ENCODE data around the gene SCFD1. TPM values are rescaled to one million over a fixed set of nuclear protein-coding genes. Genes with fewer than 3 reads are reported as not detected.

SCFD1 gene
- total RNA-seq, 1 experiment from 2014 or later = 108 TPM

- DNase-seq (ENCODE audit: extremely low read depth, low read depth) = peak; percentile 64
Measured at GRCh38 chr14:30751646-30752416, 129.7 kb downstream of the SCFD1 start.

GRCh38 chr14:30753452-30753851 lies 131.3 kb downstream of the SCFD1 start:
- DNase-seq (ENCODE audit: extremely low read depth, low read depth) = no peak

GRCh38 chr14:30754778-30755177 lies 132.7 kb downstream of the SCFD1 start:
- DNase-seq (ENCODE audit: extremely low read depth, low read depth) = no peak

GRCh38 chr14:30756594-30756993 lies 134.5 kb downstream of the SCFD1 start:
- DNase-seq (ENCODE audit: extremely low read depth, low read depth) = no peak

GRCh38 chr14:30757082-30757481 lies 135.0 kb downstream of the SCFD1 start:
- no peak for DNase-seq (ENCODE audit: extremely low read depth, low read depth)

- no peak for DNase-seq (ENCODE audit: extremely low read depth, low read depth)
Measured at GRCh38 chr14:30759172-30760125, 137.3 kb downstream of the SCFD1 start.

- no peak for DNase-seq (ENCODE audit: extremely low read depth, low read depth)
Measured at GRCh38 chr14:30763891-30764290, 141.8 kb downstream of the SCFD1 start.

- DNase-seq (ENCODE audit: extremely low read depth, low read depth) = no peak
Measured at GRCh38 chr14:30767624-30768023, 145.5 kb downstream of the SCFD1 start.

GRCh38 chr14:30768791-30769190 lies 146.7 kb downstream of the SCFD1 start:
- no peak for DNase-seq (ENCODE audit: extremely low read depth, low read depth)

GRCh38 chr14:30770376-30770775 lies 148.3 kb downstream of the SCFD1 start:
- DNase-seq (ENCODE audit: extremely low read depth, low read depth) = no peak

- no peak for DNase-seq (ENCODE audit: extremely low read depth, low read depth)
Measured at GRCh38 chr14:30771595-30771994, 149.5 kb downstream of the SCFD1 start.

- DNase-seq (ENCODE audit: extremely low read depth, low read depth) = no peak
Measured at GRCh38 chr14:30779210-30779609, 157.1 kb downstream of the SCFD1 start.

Other genes with a start within 250 kb of the SCFD1 start
- 40.0 and 48.9 TPM in 2 replicates for gene G2E3, start 63.2 kb upstream of the SCFD1 start, total RNA-seq (2014; rRNA removed; shearing (Covaris generic))